H1 (cell line): ENCODE data around the gene TAS1R3. TPM values are rescaled to one million over a fixed set of nuclear protein-coding genes. Genes with fewer than 3 reads are reported as not detected.
A peak's percentile ranks its signal among the peaks of the same experiment; 100 is the strongest.

Source experiments
- CTCF ChIA-PET: fragments of 300-600 bp; sonication (Branson Sonifier 250); formaldehyde crosslinking; loops from one replicate; lab custom pipeline; 2021; ENCODE audit not compliant: partially characterized antibody; lab: Charles Lee
- POLR2A ChIA-PET: fragments of 300-600 bp; sonication (Branson Sonifier 250); formaldehyde crosslinking; loops from one replicate; lab custom pipeline; 2021; ENCODE audit warnings: inconsistent platforms; ENCODE audit not compliant: partially characterized antibody; lab: Charles Lee
- DNase-seq, 2 experiments: peaks; one replicate each; pipeline versions ENCODE4 v3.0.0 to v3.0.0-alpha.2; 2010 to 2022; ENCODE audit warnings: low spot score in 2 of 2, low read depth in 1 of 2, mixed read lengths in 1 of 2
- FAIRE-seq: peaks from 2 replicates; lab custom pipeline; 2011; peaks lifted over from hg19 to GRCh38; lab: Jason Lieb, UNC
- H2AFZ ChIP-seq: 2 replicates; pipeline ENCODE4 v1.8.1; 2012; ENCODE audit warnings: low read length, inconsistent platforms
- H2AK5ac ChIP-seq: 2 replicates; pipeline ENCODE4 v1.6.1; 2013; ENCODE audit warnings: low read depth, low read length
- H2BK120ac ChIP-seq: replicated peaks from 2 replicates; pipeline ENCODE3; 2013; ENCODE audit warnings: low read depth, low read length, inconsistent platforms
- H2BK12ac ChIP-seq: 2 replicates; pipeline ENCODE4 v1.6.1; 2013; ENCODE audit warnings: low read depth, low read length
- H2BK15ac ChIP-seq: 2 replicates; pipeline ENCODE4 v1.6.1; 2013; ENCODE audit warnings: low read length
- H2BK20ac ChIP-seq: 2 replicates; pipeline ENCODE4 v1.6.1; 2013; ENCODE audit warnings: low read length
- H2BK5ac ChIP-seq: 2 replicates; pipeline ENCODE4 v1.6.1; 2013; ENCODE audit warnings: low read depth, low read length
- H3K14ac ChIP-seq: 2 replicates; pipeline ENCODE4 v1.6.1; 2013; ENCODE audit warnings: inconsistent platforms; ENCODE audit not compliant: insufficient read length
- H3K18ac ChIP-seq: 2 replicates; pipeline ENCODE4 v1.6.1; 2013; ENCODE audit warnings: low read length; ENCODE audit errors: extremely low read depth
- H3K23ac ChIP-seq: 2 replicates; pipeline ENCODE4 v1.6.1; 2013; ENCODE audit warnings: inconsistent platforms; ENCODE audit not compliant: insufficient read length
- H3K23me2 ChIP-seq: 2 replicates; pipeline ENCODE4 v1.6.1; 2013; ENCODE audit warnings: low read depth, low read length
- H3K27ac ChIP-seq: 2 replicates; pipeline ENCODE4 v1.6.1; 2011; ENCODE audit warnings: low read depth, low read length, inconsistent platforms
- H3K27me3 ChIP-seq, 4 experiments: replicated peaks in 1 of 4; 1 replicate in 1 of 4; 2 replicates in 3 of 4; pipeline versions ENCODE4 v1.6.1 to v1.8.1; 2011 to 2013; ENCODE audit warnings: low read length in 3 of 4, mild to moderate bottlenecking in 3 of 4, inconsistent platforms in 2 of 4, mixed read lengths in 2 of 4, moderate library complexity in 1 of 4; ENCODE audit not compliant: control insufficient read depth in 3 of 4, insufficient read depth in 3 of 4; ENCODE audit errors: extremely low read depth in 1 of 4
- H3K36me3 ChIP-seq, 4 experiments: 2 replicates each; pipeline versions ENCODE4 v1.6.1 to v1.8.1; 2011 to 2013; ENCODE audit warnings: mild to moderate bottlenecking in 4 of 4, low read length in 3 of 4, moderate library complexity in 2 of 4, control low read depth in 1 of 4, inconsistent platforms in 1 of 4; ENCODE audit not compliant: insufficient read depth in 4 of 4, control insufficient read depth in 2 of 4
- H3K4ac ChIP-seq: replicated peaks from 2 replicates; pipeline ENCODE3; 2013; ENCODE audit warnings: low read length, low read depth, mixed read lengths, inconsistent platforms; ENCODE audit not compliant: insufficient read length
- H3K4me1 ChIP-seq, 4 experiments: replicated peaks in 1 of 4; 1 replicate in 1 of 4; 2 replicates in 3 of 4; pipeline versions ENCODE4 v1.6.1 to v1.8.1; 2011 to 2013; ENCODE audit warnings: low read length in 3 of 4, inconsistent platforms in 2 of 4, mixed read lengths in 1 of 4; ENCODE audit not compliant: insufficient read depth in 4 of 4, control insufficient read depth in 3 of 4
- H3K4me2 ChIP-seq, 2 experiments: 2 replicates each; pipeline versions ENCODE4 v1.6.1 to v1.8.1; 2011 to 2013; ENCODE audit warnings: low read depth in 2 of 2, low read length in 2 of 2, control low read depth in 1 of 2, inconsistent platforms in 1 of 2, mild to moderate bottlenecking in 1 of 2; ENCODE audit not compliant: insufficient read depth in 1 of 2
- H3K4me3 ChIP-seq, 4 experiments: fragments of 200-600, 300-600 bp in 1 of 4; sonication (generic), shearing (Covaris generic), sonication (Bioruptor Twin) in 1 of 4; 2 replicates each; pipeline versions ENCODE4 v1.5.1 to v1.8.1; 2011 to 2016; ENCODE audit warnings: low read length in 4 of 4, low read depth in 3 of 4, control low read depth in 2 of 4, inconsistent platforms in 2 of 4, mild to moderate bottlenecking in 2 of 4, mixed read lengths in 1 of 4, moderate library complexity in 1 of 4; ENCODE audit not compliant: insufficient read depth in 2 of 4; ENCODE audit errors: extremely low read depth in 1 of 4
- H3K56ac ChIP-seq: replicated peaks from 2 replicates; pipeline ENCODE3; 2013; ENCODE audit warnings: low read depth, mild to moderate bottlenecking, mixed read lengths, low read length, inconsistent platforms; ENCODE audit not compliant: insufficient read length
- H3K79me1 ChIP-seq: 2 replicates; pipeline ENCODE4 v1.6.1; 2013; ENCODE audit warnings: low read depth, low read length, control low read depth
- H3K79me2 ChIP-seq, 2 experiments: 2 replicates each; pipeline versions ENCODE4 v1.6.1 to v1.8.1; 2012 to 2013; ENCODE audit warnings: low read length in 2 of 2, mild to moderate bottlenecking in 2 of 2, inconsistent platforms in 1 of 2; ENCODE audit not compliant: insufficient read depth in 2 of 2, control insufficient read depth in 1 of 2
- H3K9ac ChIP-seq, 4 experiments: replicated peaks in 1 of 4; 1 replicate in 1 of 4; 2 replicates in 3 of 4; pipeline versions ENCODE4 v1.6.1 to v1.8.1; 2011 to 2013; ENCODE audit warnings: low read depth in 3 of 4, low read length in 3 of 4, control low read depth in 2 of 4, mild to moderate bottlenecking in 2 of 4, moderate library complexity in 2 of 4, inconsistent platforms in 1 of 4; ENCODE audit errors: extremely low read depth in 1 of 4
- H3K9me3 ChIP-seq, 2 experiments: 2 replicates each; pipeline versions ENCODE4 v1.6.1 to v1.8.1; 2012 to 2013; ENCODE audit warnings: mild to moderate bottlenecking in 2 of 2, moderate library complexity in 2 of 2, control low read depth in 1 of 2, inconsistent platforms in 1 of 2, low read depth in 1 of 2, low read length in 1 of 2, mixed read lengths in 1 of 2; ENCODE audit not compliant: insufficient read depth in 2 of 2
- H4K20me1 ChIP-seq, 2 experiments: replicated peaks in 1 of 2; 2 replicates each; pipeline versions ENCODE3 to v1.8.1; 2011 to 2013; ENCODE audit warnings: inconsistent platforms in 2 of 2, low read length in 2 of 2, mild to moderate bottlenecking in 1 of 2; ENCODE audit not compliant: insufficient read depth in 2 of 2, control insufficient read depth in 1 of 2
- H4K5ac ChIP-seq: 2 replicates; pipeline ENCODE4 v1.6.1; 2013; ENCODE audit warnings: low read length, low read depth, mixed read lengths, inconsistent platforms; ENCODE audit not compliant: insufficient read length
- H4K8ac ChIP-seq: 2 replicates; pipeline ENCODE4 v1.8.0; 2013; ENCODE audit warnings: mild to moderate bottlenecking, moderate library complexity, low read length, inconsistent platforms; ENCODE audit not compliant: insufficient read depth; ENCODE audit errors: extremely low read depth
- H4K91ac ChIP-seq: replicated peaks from 2 replicates; pipeline ENCODE3; 2013; ENCODE audit warnings: low read length, mixed read lengths, inconsistent platforms; ENCODE audit not compliant: insufficient read length
- WGBS, 2 experiments: shearing (Covaris generic) in 1 of 2; methylation state at CpG; one replicate each; pipeline versions ENCODE4 v1.1.6 to v1.1.7; 2013 to 2015; ENCODE audit warnings: low lambda C conversion rate in 2 of 2, mixed read lengths in 2 of 2, inconsistent platforms in 1 of 2, low coverage in 1 of 2, missing lambda C conversion rate in 1 of 2; ENCODE audit not compliant: insufficient replicate concordance in 2 of 2, insufficient coverage in 1 of 2, insufficient read length in 1 of 2; ENCODE audit errors: extremely low coverage in 1 of 2, missing lambda C conversion rate in 1 of 2; 5-methylcytosine and 5-hydroxymethylcytosine counted together
- polyA plus RNA-seq, 7 experiments: library from polyadenylated mRNA; depleted of rRNA in 3 of 7; stranded (reverse) in 5 of 7; unstranded in 2 of 7; fragments of >200 nt in 5 of 7; fragments of 200-250 nt in 2 of 7; gene quantifications; 1 replicate in 5 of 7; 2 replicates in 1 of 7; 4 replicates in 1 of 7; pipeline versions ENCODE4 v1.2.1 to v1.2.3, GENCODE V29; 2011 to 2013; ENCODE audit warnings: missing spikeins in 2 of 7, mixed read lengths in 2 of 7
- total RNA-seq: library from RNA; stranded (reverse); fragmentation: NEBNext Ultra II Directional; extraction: Animal tissue kit (Norgen Biotek cat#: 25700); gene quantifications from 2 replicates; pipeline ENCODE4 v1.2.1, GENCODE V29; 2021
- TF ChIP-seq, protein P1 (sequence below): IDR thresholded peaks from 2 replicates; pipeline ENCODE4 v1.6.1; 2012; ENCODE audit warnings: inconsistent platforms
- TF ChIP-seq, protein P2 (sequence below): IDR thresholded peaks from 2 replicates; pipeline ENCODE4 v1.6.1; 2012; ENCODE audit warnings: inconsistent platforms

TAS1R3 gene
- total and polyA plus RNA-seq, 2 of the 8 experiments (the other 6 are each of a cell fraction or from before 2014, with no cell fraction given) = 0.03 to 0.19 TPM

DNA sequence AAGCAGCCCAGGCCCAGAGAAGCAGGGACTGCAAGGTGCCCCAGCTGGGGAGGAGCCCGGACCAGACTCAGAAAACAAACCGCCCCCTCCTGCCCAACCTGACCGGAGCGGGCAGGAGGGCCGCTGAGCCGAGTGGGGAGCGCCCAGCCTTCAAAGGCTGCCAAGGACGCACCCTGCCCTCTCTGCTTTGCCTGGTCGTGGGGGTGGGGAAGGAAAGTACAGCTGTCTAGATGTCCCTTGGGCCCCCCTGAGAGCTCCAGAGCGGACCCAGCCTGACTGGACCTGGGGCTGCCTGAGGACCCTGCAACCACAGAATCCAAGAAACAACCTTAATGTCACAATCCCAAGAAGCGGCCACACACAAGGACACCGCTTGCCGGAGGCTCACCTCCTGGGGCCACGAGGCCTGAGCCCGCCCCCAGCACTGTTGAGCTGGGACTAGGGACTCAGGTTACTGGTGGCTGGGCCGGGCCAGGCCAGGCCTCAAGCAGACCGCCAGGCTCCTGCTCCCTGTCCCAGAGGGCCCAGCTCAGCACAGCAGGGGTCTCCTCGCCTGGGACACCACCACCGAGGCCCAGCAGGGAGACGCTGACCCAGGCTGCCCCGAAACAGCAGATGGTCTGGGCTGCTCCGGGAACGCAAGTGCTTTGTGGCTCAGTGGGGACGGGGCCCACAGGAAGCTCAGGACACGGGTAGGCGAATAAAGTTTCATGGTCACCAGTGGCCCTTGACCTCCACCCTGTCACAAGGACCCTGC lies 16.8 kb downstream of the TAS1R3 start:
- Histone ChIP-seq H3K18ac (no peak overlapping the region; the same call in none of the 2 replicates), H3K79me1 (peaks cover 17% of the 10 kb centered on the region), H3K23me2 (peaks cover 14% of the 10 kb centered on the region; the same call in 1 of the 2 replicates), H3K4me3 (peak overlapping the region; percentile 60 to 84 (median 65)), H3K23ac (no peak overlapping the region), H2BK120ac (no peak overlapping the region), H3K36me3 (no peaks in the 10 kb centered on the region), H4K20me1 (peaks cover 16 to 40% of the 10 kb centered on the region in 2 experiments), H2AFZ (no peak overlapping the region), H2BK5ac (peak overlapping the region; percentile 7; the same call in 1 of the 2 replicates), H3K9ac (peak overlapping the region in 1 of 4 experiments; percentile 49; a peak in 3 of 7 replicates), H2BK20ac (no peak overlapping the region), H3K56ac (no peak overlapping the region), H3K27me3 (no peaks in the 10 kb centered on the region), H3K9me3 (no peaks in the 10 kb centered on the region), H2BK12ac (no peak overlapping the region), H3K4me1 (peaks cover 0 to 31% (median 19%) of the 10 kb centered on the region in 4 experiments; a peak in 5 of 7 replicates), H4K5ac (no peak overlapping the region), H2AK5ac (no peak overlapping the region), H3K79me2 (peaks cover 0 to 28% of the 10 kb centered on the region in 2 experiments; a peak in 3 of 4 replicates), H3K4me2 (peak overlapping the region; percentile 75 to 78), H3K14ac (no peak overlapping the region), H3K27ac (no peak overlapping the region; the same call in 1 of the 2 replicates), H4K8ac (peak overlapping the region; percentile 68; the same call in 1 of the 2 replicates), H4K91ac (no peak overlapping the region), H3K4ac (no peak overlapping the region), H2BK15ac (no peak overlapping the region)
- DNase-seq = peak in 1 of 2 experiments; percentile 78
- FAIRE-seq = no peak
- CTCF ChIA-PET = interaction anchor here (0.6 to 2.1 kb wide), 21 partner anchors 9 to 1034 kb away, joined by 3 to 15 read pairs (median 3); partner anchors contain the start of gene AURKAIP1
- 40% methylated on average over 25 of the region's 26 CpGs; no CpG with 5 or more reads in 1 of the 2 experiments for WGBS, 2 experiments
- TF ChIP-seq, protein P1, sequence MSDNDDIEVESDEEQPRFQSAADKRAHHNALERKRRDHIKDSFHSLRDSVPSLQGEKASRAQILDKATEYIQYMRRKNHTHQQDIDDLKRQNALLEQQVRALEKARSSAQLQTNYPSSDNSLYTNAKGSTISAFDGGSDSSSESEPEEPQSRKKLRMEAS = peak; percentile 14; the same call in 1 of the 2 replicates
- TF ChIP-seq, protein P2, sequence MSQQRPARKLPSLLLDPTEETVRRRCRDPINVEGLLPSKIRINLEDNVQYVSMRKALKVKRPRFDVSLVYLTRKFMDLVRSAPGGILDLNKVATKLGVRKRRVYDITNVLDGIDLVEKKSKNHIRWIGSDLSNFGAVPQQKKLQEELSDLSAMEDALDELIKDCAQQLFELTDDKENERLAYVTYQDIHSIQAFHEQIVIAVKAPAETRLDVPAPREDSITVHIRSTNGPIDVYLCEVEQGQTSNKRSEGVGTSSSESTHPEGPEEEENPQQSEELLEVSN = no peak
- POLR2A ChIA-PET = interaction anchor here (0.7 to 2.3 kb wide), 15 partner anchors 13 to 91 kb away, joined by 3 to 13 read pairs (median 4); partner anchors contain the start of genes AURKAIP1, CCNL2 and TAS1R3
